GM12891 (cell line): Measurements from ENCODE around the gene SLCO2A1.

Source experiments
- POLR2A ChIP-seq: IDR thresholded peaks from 2 replicates; pipeline ENCODE4 v1.6.1; 2011; ENCODE audit warnings: low read depth, low read length, control low read depth
- POLR2AphosphoS5 ChIP-seq: IDR thresholded peaks from 2 replicates; pipeline ENCODE4 v1.6.1; 2011; ENCODE audit warnings: low read depth, low read length, control low read depth
- TAF1 ChIP-seq: IDR thresholded peaks from 2 replicates; pipeline ENCODE4 v1.6.1; 2011; ENCODE audit warnings: low read depth, low read length, control low read depth

DNA sequence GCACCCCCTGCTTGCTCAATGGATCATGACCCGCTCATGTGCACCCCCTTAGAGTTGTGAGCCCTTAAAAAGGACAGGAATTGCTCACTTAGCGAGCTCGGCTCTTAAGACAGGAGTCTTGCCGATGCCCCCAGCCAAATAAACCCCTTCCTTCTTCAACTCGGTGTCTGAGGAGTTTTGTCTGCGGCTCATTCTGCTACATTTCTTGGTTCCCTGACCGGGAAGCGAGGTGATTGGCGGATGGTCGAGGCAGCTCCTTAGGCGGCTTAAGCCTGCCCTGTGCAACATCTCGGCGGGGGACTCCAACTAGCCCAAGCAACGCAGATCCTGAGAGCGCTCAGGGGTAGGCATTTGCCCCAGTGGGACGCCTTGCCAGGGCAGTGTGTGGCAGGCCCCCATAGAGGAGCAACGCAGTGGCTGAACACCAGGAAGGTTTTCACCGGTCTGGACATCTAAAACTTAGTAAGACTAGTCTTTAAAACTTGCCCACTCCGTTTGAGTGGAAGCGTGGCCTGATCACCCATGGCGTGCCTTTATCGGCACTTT is 9.5 kb downstream of the SLCO2A1 start:
- TF ChIP-seq POLR2A (no peak), TAF1 (no peak), POLR2AphosphoS5 (no peak)
